Right lung (tissue), 5 donors: ENCODE results near the gene CMPK1. TPM values are rescaled to one million over a fixed set of nuclear protein-coding genes. Genes with fewer than 3 reads are reported as not detected.
"Not testable (repeated sequence)": the region's sequence is repeated elsewhere in the genome, so short reads cannot be mapped to it uniquely, and the experiment has no call there.

Experiments used
- DNase-seq, 2 donors: peaks; one replicate each; pipeline ENCODE4 v3.0.0-alpha.2; 2013
- polyA plus RNA-seq, 5 donors: library from polyadenylated mRNA; unstranded; fragments of 120-200 nt; gene quantifications; one replicate each; pipeline versions ENCODE4 v1.2.1 to v1.2.3, GENCODE V29; 2013; ENCODE audit warnings: inconsistent platforms in 1 of 5, low replicate concordance in 1 of 5; ENCODE audit not compliant: insufficient read length in 5 of 5, insufficient read depth in 1 of 5

CMPK1 gene
- polyA plus RNA-seq, 5 donors: 80.2 to 103 (median 95.6) TPM

GRCh38 chr1:47334765-47335435 is 1.3 kb downstream of the CMPK1 start:
- no peak for DNase-seq

- no peak for DNase-seq
These were observed 3.8 kb downstream of the CMPK1 start for GRCh38 chr1:47337350-47337749.

GRCh38 chr1:47338249-47339077 is 4.9 kb downstream of the CMPK1 start:
- no peak for DNase-seq

- DNase-seq: no peak
These were observed 6.6 kb downstream of the CMPK1 start for GRCh38 chr1:47340227-47340626.

GRCh38 chr1:47346979-47347378 is 13.4 kb downstream of the CMPK1 start:
- not testable (repeated sequence) for DNase-seq

- DNase-seq: no peak
These were observed 14.1 kb downstream of the CMPK1 start for GRCh38 chr1:47347735-47348134.

GRCh38 chr1:47348246-47348645 is 14.7 kb downstream of the CMPK1 start:
- DNase-seq: no peak

- no peak for DNase-seq
These were observed 17.7 kb downstream of the CMPK1 start for GRCh38 chr1:47351305-47351704.

- no peak for DNase-seq
These were observed 27.8 kb downstream of the CMPK1 start for GRCh38 chr1:47361380-47361779.

GRCh38 chr1:47362828-47363227 is 29.2 kb downstream of the CMPK1 start:
- no peak for DNase-seq

GRCh38 chr1:47367651-47368050 is 34.1 kb downstream of the CMPK1 start:
- no peak for DNase-seq

- no peak for DNase-seq
These were observed 37.5 kb downstream of the CMPK1 start for GRCh38 chr1:47371016-47371517.

- DNase-seq: no peak
These were observed 40.9 kb downstream of the CMPK1 start for GRCh38 chr1:47374501-47374900.

GRCh38 chr1:47378147-47378546 is 44.6 kb downstream of the CMPK1 start:
- DNase-seq: no peak

- no peak for DNase-seq
These were observed 47.1 kb downstream of the CMPK1 start for GRCh38 chr1:47380699-47381098.

GRCh38 chr1:47382399-47382983 is 48.9 kb downstream of the CMPK1 start:
- DNase-seq: no peak

- no peak for DNase-seq
These were observed 50.5 kb downstream of the CMPK1 start for GRCh38 chr1:47384083-47384482.

GRCh38 chr1:47385020-47385419 is 51.4 kb downstream of the CMPK1 start:
- DNase-seq: no peak

GRCh38 chr1:47386268-47386667 is 52.7 kb downstream of the CMPK1 start:
- DNase-seq: no peak

- peak; percentile 21 to 25 for DNase-seq
These were observed 54.7 kb downstream of the CMPK1 start for GRCh38 chr1:47388030-47388890.

GRCh38 chr1:47388891-47389238 is 55.3 kb downstream of the CMPK1 start:
- DNase-seq: peak; percentile 29 to 51

GRCh38 chr1:47389731-47390130 is 56.1 kb downstream of the CMPK1 start:
- DNase-seq: no peak
